Measurements from ENCODE around the gene GARS1.

DNA sequence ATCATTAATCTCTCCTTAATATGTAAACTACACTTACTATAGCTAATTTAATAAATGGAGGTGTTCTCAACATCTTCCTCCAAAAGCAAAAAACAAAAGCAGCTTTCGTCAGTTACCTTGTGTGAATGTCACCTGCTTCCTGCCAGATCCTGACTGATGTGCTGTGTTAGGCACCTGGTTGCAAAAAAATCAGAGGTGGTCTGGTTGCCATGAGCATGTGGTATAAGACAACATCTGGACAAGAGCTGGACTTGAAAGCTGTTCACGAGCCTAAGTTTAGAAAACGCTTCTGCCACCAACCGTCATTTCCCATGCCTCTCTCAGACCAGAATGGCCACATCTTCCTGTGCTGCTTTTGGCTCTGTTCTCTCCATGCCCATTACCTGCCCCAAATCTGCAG, 48.1 kb upstream of the GARS1 start:
- TF ChIP-seq, protein P1, sequence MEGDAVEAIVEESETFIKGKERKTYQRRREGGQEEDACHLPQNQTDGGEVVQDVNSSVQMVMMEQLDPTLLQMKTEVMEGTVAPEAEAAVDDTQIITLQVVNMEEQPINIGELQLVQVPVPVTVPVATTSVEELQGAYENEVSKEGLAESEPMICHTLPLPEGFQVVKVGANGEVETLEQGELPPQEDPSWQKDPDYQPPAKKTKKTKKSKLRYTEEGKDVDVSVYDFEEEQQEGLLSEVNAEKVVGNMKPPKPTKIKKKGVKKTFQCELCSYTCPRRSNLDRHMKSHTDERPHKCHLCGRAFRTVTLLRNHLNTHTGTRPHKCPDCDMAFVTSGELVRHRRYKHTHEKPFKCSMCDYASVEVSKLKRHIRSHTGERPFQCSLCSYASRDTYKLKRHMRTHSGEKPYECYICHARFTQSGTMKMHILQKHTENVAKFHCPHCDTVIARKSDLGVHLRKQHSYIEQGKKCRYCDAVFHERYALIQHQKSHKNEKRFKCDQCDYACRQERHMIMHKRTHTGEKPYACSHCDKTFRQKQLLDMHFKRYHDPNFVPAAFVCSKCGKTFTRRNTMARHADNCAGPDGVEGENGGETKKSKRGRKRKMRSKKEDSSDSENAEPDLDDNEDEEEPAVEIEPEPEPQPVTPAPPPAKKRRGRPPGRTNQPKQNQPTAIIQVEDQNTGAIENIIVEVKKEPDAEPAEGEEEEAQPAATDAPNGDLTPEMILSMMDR (IDR thresholded peaks at IDR 0.05) = no peak
- TF ChIP-seq POLR2A (IDR thresholded peaks at IDR 0.05) = no peak
